HG03196 (cell line): ENCODE results near the gene PRKD1.

Experiments used
- ATAC-seq: cut with Tn5 transposase; IDR thresholded peaks from one replicate; pipeline ENCODE4 v1.9.1; 2021; ENCODE audit not compliant: unreplicated experiment

The PRKD1 gene

GRCh38 chr14:29627137-29627536 is 300.5 kb downstream of the PRKD1 start:
- ATAC-seq, result no peak

- no peak for ATAC-seq
Measured at GRCh38 chr14:29618323-29619067, 309.2 kb downstream of the PRKD1 start.

DNA sequence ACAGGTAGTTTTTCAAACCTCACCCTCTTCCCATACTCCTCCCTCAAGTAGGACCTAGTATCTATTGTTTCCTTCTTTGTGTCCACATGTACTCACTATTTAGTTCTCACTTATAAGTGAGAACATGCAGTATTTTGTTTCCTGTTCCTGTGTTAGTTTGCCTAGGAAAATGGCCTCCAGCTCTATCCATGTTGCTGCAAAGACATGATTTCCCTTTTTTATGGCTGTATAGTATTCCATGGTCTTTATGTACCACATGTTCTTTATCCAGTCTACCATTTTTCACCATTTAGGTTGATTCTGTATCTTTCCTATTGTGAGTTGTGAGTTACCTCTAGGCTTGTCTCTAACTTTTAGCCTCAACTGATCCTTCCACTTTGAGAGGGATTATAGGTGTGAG is 310.7 kb downstream of the PRKD1 start:
- no peak for ATAC-seq

DNA sequence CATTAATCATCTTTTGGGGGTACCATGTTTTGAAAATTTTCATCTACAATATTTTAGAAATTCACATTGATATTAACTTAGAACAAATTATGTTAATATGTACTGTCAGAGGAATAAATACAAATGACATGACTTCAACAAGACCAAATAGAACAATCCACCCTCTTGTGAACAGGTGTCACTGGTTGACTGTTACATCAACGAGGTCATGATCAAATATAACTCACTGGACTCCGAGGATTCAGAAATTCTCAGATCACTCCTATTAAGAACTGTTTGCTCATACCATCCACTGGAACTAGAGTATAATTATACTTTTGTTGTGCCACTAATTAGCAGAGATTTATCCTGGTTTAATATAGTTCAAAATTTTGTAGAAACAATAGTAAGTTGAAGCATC is 318.8 kb downstream of the PRKD1 start:
- ATAC-seq, result no peak

DNA sequence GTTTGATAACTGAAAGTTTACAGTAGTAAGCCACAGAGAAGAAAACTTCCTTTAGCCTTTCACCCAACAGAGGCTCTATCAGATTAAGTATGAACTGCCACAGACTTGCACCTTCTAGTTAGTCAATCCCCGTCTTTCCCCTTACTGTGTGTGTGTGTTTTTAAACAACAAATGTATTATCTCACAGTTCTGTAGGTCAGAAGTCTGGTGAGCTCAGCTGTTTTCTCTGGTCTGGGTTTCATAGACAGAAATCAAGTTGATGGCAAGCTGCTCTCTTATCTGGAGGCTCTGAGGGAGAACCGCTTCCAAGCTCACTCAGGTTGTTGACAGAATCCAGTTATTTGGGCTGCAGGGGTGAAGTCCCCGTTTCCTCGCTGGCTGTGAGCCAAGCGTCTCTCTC is 320.5 kb downstream of the PRKD1 start:
- no peak for ATAC-seq

DNA sequence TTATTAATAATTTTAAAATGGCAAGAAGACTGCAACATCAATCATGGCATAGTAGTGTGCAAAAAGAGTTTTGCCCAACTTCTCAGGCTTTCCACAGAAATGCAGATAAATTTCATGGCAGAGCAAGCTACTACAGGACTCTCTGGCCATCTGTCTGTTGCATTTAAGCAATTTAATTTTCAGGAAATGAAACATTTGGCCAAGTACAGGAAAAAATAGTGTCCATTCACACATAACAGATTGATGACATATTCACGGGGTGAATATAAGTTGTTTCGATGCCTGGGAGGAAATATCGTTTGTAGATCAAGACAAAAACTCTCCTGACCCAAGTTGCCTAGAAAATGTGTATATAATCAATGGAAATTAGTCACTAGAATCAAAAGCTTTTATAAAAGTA is 324.0 kb downstream of the PRKD1 start:
- ATAC-seq, result no peak

DNA sequence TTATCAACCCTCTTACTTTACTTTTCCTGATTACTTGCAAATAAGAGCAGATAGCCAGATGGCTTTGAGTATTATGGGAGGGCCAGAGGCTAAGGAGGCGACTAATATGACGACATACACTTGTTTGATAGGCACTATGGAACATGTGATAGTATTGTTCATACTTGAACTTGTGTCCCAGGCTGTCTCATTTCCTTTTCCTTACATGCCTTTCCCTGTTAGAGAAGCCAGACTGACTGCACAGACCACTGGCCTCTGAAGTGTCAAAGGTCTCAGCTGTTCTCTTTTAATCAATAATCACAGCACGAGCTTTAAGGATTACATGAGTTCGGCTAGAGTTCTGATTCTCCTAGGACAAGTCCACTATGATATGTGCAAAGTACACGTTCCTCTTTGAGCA is 326.0 kb downstream of the PRKD1 start:
- ATAC-seq, result no peak

- no peak for ATAC-seq
Measured at GRCh38 chr14:29587761-29588470, 339.7 kb downstream of the PRKD1 start.

DNA sequence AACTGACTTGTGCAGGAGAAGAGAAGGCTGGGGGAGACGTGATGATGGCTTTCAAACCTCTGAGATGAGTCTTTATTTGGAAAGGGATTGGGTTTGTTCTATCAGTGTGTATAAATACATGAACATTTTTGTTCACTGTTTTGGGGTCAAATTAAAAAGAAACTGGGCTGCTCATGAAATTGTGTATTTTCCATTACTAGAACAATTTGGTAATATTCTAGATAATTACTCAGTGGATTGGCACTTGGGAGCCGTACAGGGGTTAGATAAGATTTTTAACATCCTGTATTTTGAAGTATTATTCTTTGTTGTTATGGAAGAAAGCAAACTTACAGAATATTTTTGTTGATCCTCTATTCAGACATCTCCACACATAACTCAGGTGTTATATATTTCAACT is 340.6 kb downstream of the PRKD1 start:
- ATAC-seq, result no peak

DNA sequence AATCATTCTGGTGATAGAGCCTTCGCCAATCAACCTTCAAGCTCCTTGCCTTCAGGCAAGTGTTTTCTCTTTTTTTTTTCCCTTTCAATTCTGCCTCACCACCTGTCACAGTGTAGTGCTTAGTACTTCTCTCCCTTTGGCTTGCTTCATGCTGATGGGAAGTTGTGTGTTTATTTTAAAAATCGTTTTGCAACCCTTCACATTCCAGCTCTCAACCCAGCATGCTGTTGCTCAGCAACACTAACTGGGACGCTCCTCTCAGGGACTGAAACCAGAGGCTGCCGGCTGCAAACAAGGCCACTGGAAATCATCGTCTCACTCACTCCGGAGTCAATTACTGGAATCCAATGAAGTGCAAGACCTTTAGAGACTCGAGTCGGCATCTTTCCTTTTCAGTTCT is 342.7 kb downstream of the PRKD1 start:
- no peak for ATAC-seq

DNA sequence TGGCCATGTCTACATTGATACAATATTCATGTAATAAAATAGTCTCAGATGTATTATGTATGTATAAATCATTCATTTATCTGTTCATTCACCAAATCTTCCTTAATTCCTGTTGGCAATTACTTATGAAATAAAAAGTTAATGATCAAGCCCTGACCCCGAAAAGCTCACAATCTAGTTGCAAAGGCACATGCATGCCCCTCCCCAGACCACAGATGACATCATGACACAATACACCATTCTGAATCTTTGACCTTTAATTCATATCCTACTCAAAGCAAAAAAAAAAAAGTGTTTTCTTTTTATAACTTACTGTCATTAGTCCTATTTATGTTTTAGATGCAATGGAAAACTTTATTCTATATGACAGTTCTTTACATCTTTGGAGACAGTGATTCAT is 346.9 kb downstream of the PRKD1 start:
- no peak for ATAC-seq

- no peak for ATAC-seq
Measured at GRCh38 chr14:29579838-29580237, 347.8 kb downstream of the PRKD1 start.

- ATAC-seq, result no peak
Measured at GRCh38 chr14:29576927-29577326, 350.7 kb downstream of the PRKD1 start.

DNA sequence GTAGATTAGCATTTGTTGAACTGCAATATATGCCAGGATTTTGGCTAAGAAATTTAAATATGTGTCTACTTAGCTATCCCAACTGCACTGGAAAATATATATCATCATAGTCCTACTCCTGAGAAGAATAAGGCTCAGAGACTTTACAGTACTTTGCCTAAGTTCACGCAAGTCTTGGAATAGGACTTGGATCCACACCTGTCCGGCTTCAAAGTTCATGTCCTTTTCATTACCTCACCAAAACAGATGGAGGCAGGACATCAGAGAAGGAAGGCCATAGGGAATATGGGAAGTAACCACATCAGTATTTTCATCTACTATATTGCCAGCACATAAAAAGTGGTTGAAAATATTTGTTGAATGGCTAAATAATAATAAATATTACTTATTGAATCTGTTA is 358.5 kb downstream of the PRKD1 start:
- no peak for ATAC-seq

DNA sequence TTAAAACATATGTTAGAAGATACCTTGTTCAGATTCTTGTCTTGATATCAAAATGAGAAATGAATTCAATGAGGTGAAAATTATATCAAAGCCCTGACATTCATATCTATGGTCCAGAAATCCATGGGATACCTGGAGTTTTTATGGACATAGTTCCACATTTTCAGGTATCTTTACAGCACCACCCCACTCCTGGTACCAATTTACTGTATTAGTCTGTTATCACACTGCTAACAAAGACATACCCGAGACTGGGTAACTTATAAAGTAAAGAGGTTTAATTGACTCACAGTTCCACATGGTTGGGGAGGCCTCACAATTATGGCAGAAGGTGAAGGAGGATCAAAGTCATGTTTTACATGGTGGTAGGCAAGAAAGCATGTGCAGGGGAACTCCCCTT is 361.5 kb downstream of the PRKD1 start:
- no peak for ATAC-seq

GRCh38 chr14:29558516-29558915 is 369.1 kb downstream of the PRKD1 start:
- no peak for ATAC-seq

- ATAC-seq, result no peak
Measured at GRCh38 chr14:29554335-29554734, 373.3 kb downstream of the PRKD1 start.

DNA sequence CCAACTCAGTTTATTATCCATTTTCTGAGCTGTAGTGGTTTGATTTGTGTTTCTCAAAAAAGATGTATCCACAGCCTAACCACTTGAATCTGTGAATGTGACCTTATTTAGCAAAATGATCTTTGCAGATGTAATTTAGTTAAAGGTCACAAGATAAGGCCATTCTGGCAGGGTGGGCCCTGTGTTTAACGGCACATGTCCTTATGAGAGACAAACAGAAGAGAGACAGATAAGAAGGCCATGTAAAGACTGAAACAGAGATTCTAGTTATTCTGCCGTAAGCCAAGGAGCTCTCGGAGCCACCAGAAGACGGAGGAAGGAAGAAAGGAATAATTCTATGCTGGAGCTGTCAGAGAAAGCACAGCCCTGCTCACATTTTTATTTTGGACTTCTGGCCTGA is 374.2 kb downstream of the PRKD1 start:
- ATAC-seq, result no peak

DNA sequence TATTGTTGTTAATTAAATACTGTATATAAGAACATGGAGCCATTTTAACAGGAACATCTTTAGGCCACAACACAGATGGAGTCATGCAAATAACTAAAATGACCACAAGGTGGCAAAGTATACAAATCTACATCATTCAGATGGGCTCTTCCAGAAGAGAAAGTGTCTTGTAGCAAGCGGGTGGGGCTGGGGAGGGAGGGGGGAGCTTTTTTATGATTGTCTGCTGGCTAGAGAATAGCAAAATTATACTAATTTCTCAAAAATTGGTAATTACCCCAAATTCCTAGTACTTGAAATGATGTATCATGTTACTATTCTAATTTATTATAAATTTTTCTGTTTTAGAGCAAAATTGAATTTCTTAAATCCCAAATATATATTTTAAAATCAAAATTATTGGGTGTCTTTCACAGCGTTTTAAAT is 378.7 kb downstream of the PRKD1 start:
- ATAC-seq, result peak; percentile 72

GRCh38 chr14:29545714-29546113 is 381.9 kb downstream of the PRKD1 start:
- ATAC-seq, result no peak

DNA sequence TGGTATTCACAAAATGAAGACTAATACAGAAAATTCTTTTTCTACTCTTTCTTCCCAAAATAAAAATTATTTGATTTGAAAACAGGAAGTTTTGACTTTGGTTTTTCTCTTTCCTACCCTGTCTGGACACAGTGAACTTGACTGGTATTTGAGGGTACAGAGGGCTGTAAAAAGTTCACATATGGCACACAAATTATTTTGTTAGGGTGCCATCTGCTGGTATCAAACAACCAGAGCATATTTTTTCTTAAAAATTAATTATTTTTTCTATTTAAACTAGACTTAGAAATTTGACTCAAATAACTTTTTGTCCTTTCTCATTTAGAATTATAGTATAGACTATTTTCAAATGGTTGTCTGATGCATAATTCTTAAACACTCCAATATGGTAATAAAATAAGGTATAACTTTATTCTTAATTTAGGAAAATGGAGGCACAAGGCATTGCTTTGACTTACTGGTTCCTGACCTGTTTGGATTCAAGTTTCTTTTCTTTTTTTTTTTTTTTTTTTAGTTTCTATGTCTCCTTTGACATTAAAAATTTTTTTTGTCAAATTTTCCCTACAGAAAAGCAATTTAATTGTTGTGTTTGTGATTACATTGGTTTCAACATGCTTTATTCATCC is 390.6 kb downstream of the PRKD1 start:
- ATAC-seq, result no peak

DNA sequence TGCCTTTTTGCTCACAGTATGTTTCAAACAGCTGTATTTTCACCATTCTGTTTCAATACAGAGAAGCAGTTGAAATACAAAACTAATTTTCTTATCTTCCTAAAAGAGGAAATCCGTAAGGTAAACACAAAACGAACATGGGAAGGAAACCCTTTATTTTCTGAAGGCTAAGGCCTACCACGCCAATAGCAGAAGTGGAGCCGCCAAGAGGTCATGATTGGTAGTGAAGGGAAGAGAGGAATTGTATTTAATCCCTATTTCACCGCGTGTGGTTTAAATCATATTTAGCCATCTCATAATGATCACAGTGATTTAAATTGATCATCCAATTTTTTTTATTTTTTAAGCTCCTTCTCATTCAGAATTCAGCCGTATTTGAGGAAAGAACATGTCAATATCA is 398.2 kb downstream of the PRKD1 start:
- no peak for ATAC-seq
